Cardiac fibroblast (primary cell): ENCODE measurements around the gene ITGA11.
A peak's percentile ranks its signal among the peaks of the same experiment; 100 is the strongest.

Experiments
- DNase-seq, 2 donors: peaks; one replicate each; pipeline versions ENCODE4 v3.0.0 to v3.0.0-alpha.2; 2010; ENCODE audit warnings: low read depth in 2 of 2
- H3K4me3 ChIP-seq, 2 donors: replicated peaks in 1 of 2; 1 replicate in 1 of 2; 2 replicates in 1 of 2; pipeline ENCODE4 v1.5.1; 2011; ENCODE audit warnings: low read depth in 2 of 2, low read length in 2 of 2, mild to moderate bottlenecking in 2 of 2, moderate library complexity in 1 of 2
- CTCF ChIP-seq: IDR thresholded peaks from one replicate; pipeline ENCODE4 v1.5.1; 2011; ENCODE audit warnings: low read depth, mild to moderate bottlenecking, low read length, inconsistent platforms

The ITGA11 gene

GRCh38 chr15:68279779-68280753 is 151.9 kb downstream of the ITGA11 start:
- no peak for TF ChIP-seq CTCF
- peak overlapping the region; percentile 34 to 95 for H3K4me3 ChIP-seq
- peak in 1 of 2 donors; percentile 29 for DNase-seq

- H3K4me3 ChIP-seq, result peak overlapping the region; percentile 94 to 95
- DNase-seq, result peak; percentile 20 to 28
- TF ChIP-seq CTCF, result no peak
These were observed 153.2 kb downstream of the ITGA11 start for GRCh38 chr15:68278595-68279405.

GRCh38 chr15:68278345-68278594 is 153.7 kb downstream of the ITGA11 start:
- TF ChIP-seq CTCF, result peak; percentile 34
- H3K4me3 ChIP-seq, result peak overlapping the region; percentile 94 to 95
- peak in 1 of 2 donors; percentile 71 for DNase-seq

- no peak for TF ChIP-seq CTCF
- DNase-seq, result peak; percentile 95 to 96
- peak within 1 kb of the TSS; percentile 94 to 95 for H3K4me3 ChIP-seq
These were observed 154.2 kb downstream of the ITGA11 start, which contains the start of gene FEM1B for GRCh38 chr15:68277603-68278344. Gene FEM1B (plus strand): TSS chr15:68277745. CDS start chr15:68278418, 673 bp downstream.

- DNase-seq, result peak in 1 of 2 donors; percentile 79
- H3K4me3 ChIP-seq, result peak overlapping the region; percentile 94 to 95
- TF ChIP-seq CTCF, result no peak
These were observed 154.8 kb downstream of the ITGA11 start for GRCh38 chr15:68277131-68277602.

GRCh38 chr15:68276668-68277067 is 155.3 kb downstream of the ITGA11 start:
- peak overlapping the region; percentile 94 to 95 for H3K4me3 ChIP-seq
- no peak for TF ChIP-seq CTCF
- no peak for DNase-seq
